Smooth muscle cell of the brain vasculature (primary cell): Measurements from ENCODE around the gene ALPK3.
A peak's percentile ranks its signal among the peaks of the same experiment; 100 is the strongest.
"Not testable (repeated sequence)": the region's sequence is repeated elsewhere in the genome, so short reads cannot be mapped to it uniquely, and the experiment has no call there.

Experiments
- DNase-seq: peaks from one replicate; pipeline ENCODE4 v3.0.0-alpha.2; 2012; ENCODE audit warnings: low read depth, low spot score

The ALPK3 gene

GRCh38 chr15:84871428-84871985 lies 54.4 kb downstream of the ALPK3 start:
- DNase-seq = no peak

- DNase-seq = no peak
These were observed 55.1 kb downstream of the ALPK3 start for GRCh38 chr15:84872009-84872910.

- no peak for DNase-seq
These were observed 56.8 kb downstream of the ALPK3 start for GRCh38 chr15:84873997-84874396.

- no peak for DNase-seq
These were observed 58.0 kb downstream of the ALPK3 start for GRCh38 chr15:84874981-84875699.

- DNase-seq = no peak
These were observed 59.1 kb downstream of the ALPK3 start for GRCh38 chr15:84876269-84876668.

- not testable (repeated sequence) for DNase-seq
These were observed 60.5 kb downstream of the ALPK3 start for GRCh38 chr15:84877701-84878100.

- DNase-seq = peak; percentile 17
These were observed 61.3 kb downstream of the ALPK3 start for GRCh38 chr15:84878504-84878903.

GRCh38 chr15:84879088-84879780 lies 62.1 kb downstream of the ALPK3 start:
- no peak for DNase-seq

GRCh38 chr15:84880007-84880406 lies 62.9 kb downstream of the ALPK3 start:
- no peak for DNase-seq

GRCh38 chr15:84880822-84881519 lies 63.8 kb downstream of the ALPK3 start:
- no peak for DNase-seq

- DNase-seq = no peak
These were observed 64.3 kb downstream of the ALPK3 start for GRCh38 chr15:84881520-84881830.

- DNase-seq = no peak
These were observed 66.3 kb downstream of the ALPK3 start for GRCh38 chr15:84883466-84883865.

- no peak for DNase-seq
These were observed 67.0 kb downstream of the ALPK3 start, which contains the start of gene SLC28A1 for GRCh38 chr15:84883916-84884781. TSS of gene SLC28A1 (plus strand) at chr15:84884662. CDS start at chr15:84887761, 3,099 bp downstream.

- DNase-seq = no peak
These were observed 68.6 kb downstream of the ALPK3 start for GRCh38 chr15:84885801-84886200.

GRCh38 chr15:84886211-84886983 lies 69.2 kb downstream of the ALPK3 start:
- no peak for DNase-seq

GRCh38 chr15:84886984-84887299 lies 69.8 kb downstream of the ALPK3 start:
- no peak for DNase-seq

GRCh38 chr15:84887938-84888337 lies 70.8 kb downstream of the ALPK3 start:
- no peak for DNase-seq

GRCh38 chr15:84888639-84889038 lies 71.5 kb downstream of the ALPK3 start:
- no peak for DNase-seq

- no peak for DNase-seq
These were observed 72.3 kb downstream of the ALPK3 start for GRCh38 chr15:84889313-84889990.
